ENCODE results near the gene NAV3. TPM values are rescaled to one million over a fixed set of nuclear protein-coding genes. Genes with fewer than 3 reads are reported as not detected.

NAV3 gene
- total and polyA plus RNA-seq, 2 donors (not counting 1 experiment from before 2014, with no cell fraction given), result not detected

- H3K4me3 ChIP-seq (ENCODE audit: control extremely low read depth in 1 of 5, extremely low read depth in 1 of 5, insufficient read depth in 1 of 5, low read depth in 2 of 5, low read length in 4 of 5), result no peak overlapping the region
- no peaks in the 10 kb centered on the region for H4K20me1 ChIP-seq (ENCODE audit: control insufficient read depth, insufficient read depth, low read length, poor library complexity, severe bottlenecking)
- no peaks in the 10 kb centered on the region for H3K27me3 ChIP-seq (replicated peaks in 1 of 4; ENCODE audit: control extremely low read depth in 1 of 4, control insufficient read depth in 3 of 4, insufficient read depth in 4 of 4, low read length in 3 of 4)
- WGBS (ENCODE audit: insufficient coverage), result no CpG with 5 or more reads among the region's 3 CpGs
- H2AFZ ChIP-seq (ENCODE audit: insufficient read depth, low read depth, low read length, poor library complexity, severe bottlenecking), result no peak overlapping the region
- H3K36me3 ChIP-seq (replicated peaks in 1 of 2; ENCODE audit: control extremely low read depth in 1 of 2, control insufficient read depth in 1 of 2, extremely low read depth in 1 of 2, insufficient read depth in 2 of 2, low read length in 1 of 2), result no peaks in the 10 kb centered on the region
- POLR2A ChIA-PET, result no interaction called here
- CTCF ChIA-PET, result no interaction called here
- Mint-ChIP-seq H3K27me3 (no peaks in the 10 kb centered on the region), H3K4me1 (no peaks in the 10 kb centered on the region), H3K9me3 (ENCODE audit: insufficient read depth) (no peaks in the 10 kb centered on the region), H3K4me3 (no peak overlapping the region), H3K27ac (no peak overlapping the region)
- intact Hi-C loops (cut with micrococcal nuclease), result no loop called here
- H3K9ac ChIP-seq (ENCODE audit: low read length), result no peak overlapping the region
- DNase-seq, result no peak
- no peak for ATAC-seq (ENCODE audit: low read depth)
- no peak overlapping the region for H3K27ac ChIP-seq (ENCODE audit: low read length in 2 of 2)
- H3K79me2 ChIP-seq (ENCODE audit: control insufficient read depth, insufficient read depth, low read length), result no peaks in the 10 kb centered on the region
- no peaks in the 10 kb centered on the region for H3K9me3 ChIP-seq (ENCODE audit: control extremely low read depth in 1 of 3, control insufficient read depth in 2 of 3, insufficient read depth in 1 of 3, low read length in 2 of 3)
- no peaks in the 10 kb centered on the region for H3K4me1 ChIP-seq (ENCODE audit: control insufficient read depth in 2 of 2, insufficient read depth in 2 of 2, low read length in 2 of 2)
- TF ChIP-seq EZH2 (IDR thresholded peaks at IDR 0.05; ENCODE audit: borderline replicate concordance, insufficient read depth, low read depth, low read length, poor library complexity, severe bottlenecking) (no peak), CTCF (IDR thresholded peaks at IDR 0.05) (no peak)
- H3K4me2 ChIP-seq (replicated peaks; ENCODE audit: low read depth, low read length, poor library complexity, severe bottlenecking), result no peak overlapping the region
These were observed 17.2 kb downstream of the NAV3 start for GRCh38 chr12:77847680-77848431.

GRCh38 chr12:77850129-77850528 is 19.4 kb downstream of the NAV3 start:
- H3K27me3 Mint-ChIP-seq, result no peaks in the 10 kb centered on the region
- Histone ChIP-seq H3K4me2 (replicated peaks; ENCODE audit: low read depth, low read length, poor library complexity, severe bottlenecking) (no peak overlapping the region), H3K4me3 (ENCODE audit: control extremely low read depth in 1 of 5, extremely low read depth in 1 of 5, insufficient read depth in 1 of 5, low read depth in 2 of 5, low read length in 4 of 5) (no peak overlapping the region), H3K4me1 (ENCODE audit: control insufficient read depth in 2 of 2, insufficient read depth in 2 of 2, low read length in 2 of 2) (no peaks in the 10 kb centered on the region), H4K20me1 (ENCODE audit: control insufficient read depth, insufficient read depth, low read length, poor library complexity, severe bottlenecking) (no peaks in the 10 kb centered on the region), H3K27ac (ENCODE audit: low read length in 2 of 2) (no peak overlapping the region), H3K9ac (ENCODE audit: low read length) (no peak overlapping the region), H3K27me3 (replicated peaks in 1 of 4; ENCODE audit: control extremely low read depth in 1 of 4, control insufficient read depth in 3 of 4, insufficient read depth in 4 of 4, low read length in 3 of 4) (no peaks in the 10 kb centered on the region), H3K9me3 (ENCODE audit: control extremely low read depth in 1 of 3, control insufficient read depth in 2 of 3, insufficient read depth in 1 of 3, low read length in 2 of 3) (no peaks in the 10 kb centered on the region), H3K79me2 (ENCODE audit: control insufficient read depth, insufficient read depth, low read length) (no peaks in the 10 kb centered on the region), H3K36me3 (replicated peaks in 1 of 2; ENCODE audit: control extremely low read depth in 1 of 2, control insufficient read depth in 1 of 2, extremely low read depth in 1 of 2, insufficient read depth in 2 of 2, low read length in 1 of 2) (no peaks in the 10 kb centered on the region), H2AFZ (ENCODE audit: insufficient read depth, low read depth, low read length, poor library complexity, severe bottlenecking) (no peak overlapping the region)
- no peak for ATAC-seq (ENCODE audit: low read depth)
- WGBS (ENCODE audit: insufficient coverage), result no CpG with 5 or more reads among the region's 2 CpGs
- H3K9me3 Mint-ChIP-seq (ENCODE audit: insufficient read depth), result no peaks in the 10 kb centered on the region
- intact Hi-C loops (cut with micrococcal nuclease), result no loop called here
- H3K4me1 Mint-ChIP-seq, result no peaks in the 10 kb centered on the region
- TF ChIP-seq CTCF (IDR thresholded peaks at IDR 0.05), result no peak
- no peak for TF ChIP-seq EZH2 (IDR thresholded peaks at IDR 0.05; ENCODE audit: borderline replicate concordance, insufficient read depth, low read depth, low read length, poor library complexity, severe bottlenecking)
- CTCF ChIA-PET, result no interaction called here
- no peak for DNase-seq
- H3K4me3 Mint-ChIP-seq, result no peak overlapping the region
- POLR2A ChIA-PET, result no interaction called here
- no peak overlapping the region for H3K27ac Mint-ChIP-seq
